Liver (tissue), 9 donors: Measurements from ENCODE around the gene SCN2A. TPM values are rescaled to one million over a fixed set of nuclear protein-coding genes. Genes with fewer than 3 reads are reported as not detected.

ENCODE experiments used
- DNase-seq: peaks from one replicate; pipeline ENCODE4 v3.0.0-alpha.2; 2017; ENCODE audit warnings: low spot score
- H3K27ac ChIP-seq, 2 donors: one replicate each; pipeline ENCODE4 v1.7.0; 2013; ENCODE audit warnings: inconsistent platforms in 2 of 2, low read length in 2 of 2, control low read depth in 1 of 2, low read depth in 1 of 2, mild to moderate bottlenecking in 1 of 2
- H3K27me3 ChIP-seq, 4 donors: one replicate each; pipeline versions ENCODE4 v1.6.1 to v1.7.0; 2013; ENCODE audit warnings: low read length in 3 of 4, inconsistent platforms in 1 of 4, mild to moderate bottlenecking in 1 of 4, moderate library complexity in 1 of 4; ENCODE audit not compliant: control insufficient read depth in 4 of 4, insufficient read depth in 4 of 4
- H3K36me3 ChIP-seq, 4 donors: one replicate each; pipeline versions ENCODE4 v1.6.1 to v1.7.0; 2013; ENCODE audit warnings: low read length in 3 of 4, mild to moderate bottlenecking in 3 of 4, low read depth in 1 of 4, moderate library complexity in 1 of 4; ENCODE audit not compliant: control insufficient read depth in 4 of 4, insufficient read depth in 3 of 4
- H3K4me1 ChIP-seq, 4 donors: one replicate each; pipeline versions ENCODE4 v1.6.1 to v1.7.0; 2013; ENCODE audit warnings: low read length in 3 of 4, mild to moderate bottlenecking in 3 of 4, moderate library complexity in 1 of 4; ENCODE audit not compliant: control insufficient read depth in 4 of 4, insufficient read depth in 4 of 4
- H3K4me3 ChIP-seq, 3 donors: one replicate each; pipeline versions ENCODE4 v1.6.1 to v1.7.0; 2013; ENCODE audit warnings: low read length in 3 of 3, control low read depth in 1 of 3, low read depth in 1 of 3, mild to moderate bottlenecking in 1 of 3
- H3K9ac ChIP-seq, 2 donors: one replicate each; pipeline ENCODE4 v1.7.0; 2013; ENCODE audit warnings: low read length in 2 of 2, mild to moderate bottlenecking in 2 of 2, moderate library complexity in 2 of 2, control low read depth in 1 of 2, low read depth in 1 of 2
- H3K9me3 ChIP-seq, 4 donors: one replicate each; pipeline versions ENCODE4 v1.6.1 to v1.7.0; 2013; ENCODE audit warnings: low read length in 3 of 4; ENCODE audit not compliant: control insufficient read depth in 4 of 4
- ATF3 ChIP-seq: IDR thresholded peaks from 2 replicates; pipeline ENCODE4 v1.6.1; 2016; ENCODE audit warnings: antibody characterized with exemption
- EGR1 ChIP-seq, 2 donors: IDR thresholded peaks; 2 replicates each; pipeline ENCODE4 v1.6.1; 2016 to 2018; ENCODE audit warnings: antibody characterized with exemption in 2 of 2, low read depth in 2 of 2
- FOXA1 ChIP-seq: IDR thresholded peaks from 2 replicates; pipeline ENCODE4 v1.6.1; 2016; ENCODE audit warnings: antibody characterized with exemption
- FOXA2 ChIP-seq: IDR thresholded peaks from 2 replicates; pipeline ENCODE4 v1.6.1; 2016; ENCODE audit warnings: antibody characterized with exemption
- GABPA ChIP-seq, 2 donors: IDR thresholded peaks in 1 of 2; conservative IDR thresholded peaks in 1 of 2; 2 replicates each; pipeline ENCODE4 v1.6.1; 2016; ENCODE audit warnings: antibody characterized with exemption in 2 of 2, mild to moderate bottlenecking in 1 of 2, moderate library complexity in 1 of 2
- HNF4A ChIP-seq, 2 donors: conservative IDR thresholded peaks; 2 replicates each; pipeline ENCODE4 v1.6.1; 2016; ENCODE audit warnings: antibody characterized with exemption in 2 of 2, mild to moderate bottlenecking in 2 of 2
- HNF4G ChIP-seq: IDR thresholded peaks from 2 replicates; pipeline ENCODE4 v1.6.1; 2016; ENCODE audit warnings: antibody characterized with exemption
- JUND ChIP-seq, 2 donors: IDR thresholded peaks; 2 replicates each; pipeline ENCODE4 v1.6.1; 2016; ENCODE audit warnings: antibody characterized with exemption in 2 of 2
- MAX ChIP-seq: IDR thresholded peaks from 2 replicates; pipeline ENCODE4 v1.6.1; 2016; ENCODE audit warnings: antibody characterized with exemption
- NR2F2 ChIP-seq: IDR thresholded peaks from 2 replicates; pipeline ENCODE4 v1.6.1; 2016; ENCODE audit warnings: antibody characterized with exemption
- RAD21 ChIP-seq, 2 donors: IDR thresholded peaks; 2 replicates each; pipeline ENCODE4 v1.6.1; 2016; ENCODE audit warnings: antibody characterized with exemption in 2 of 2, mild to moderate bottlenecking in 2 of 2
- RXRA ChIP-seq, 2 donors: IDR thresholded peaks; 2 replicates each; pipeline ENCODE4 v1.6.1; 2017 to 2018; ENCODE audit warnings: antibody characterized with exemption in 2 of 2, mild to moderate bottlenecking in 1 of 2
- SP1 ChIP-seq: IDR thresholded peaks from 2 replicates; pipeline ENCODE4 v1.6.1; 2018; ENCODE audit warnings: antibody characterized with exemption, mild to moderate bottlenecking
- TAF1 ChIP-seq: conservative IDR thresholded peaks from 2 replicates; pipeline ENCODE4 v1.6.1; 2016; ENCODE audit warnings: antibody characterized with exemption, mild to moderate bottlenecking
- YY1 ChIP-seq: IDR thresholded peaks from 2 replicates; pipeline ENCODE4 v1.6.1; 2016; ENCODE audit warnings: antibody characterized with exemption, mild to moderate bottlenecking
- WGBS: extraction: QIAGEN DNeasy Blood & Tissue Kit; methylation state at CpG from one replicate; pipeline ENCODE4 v1.1.7; 2013; 5-methylcytosine and 5-hydroxymethylcytosine counted together
- polyA plus RNA-seq, 2 donors: library from polyadenylated mRNA; stranded (reverse) in 1 of 2; unstranded in 1 of 2; fragments of 200-250 nt in 1 of 2; fragments of >200 nt in 1 of 2; fragmentation: Nextera tagmentation in 1 of 2; extraction: Ambion mirVana in 1 of 2; gene quantifications; one replicate each; pipeline versions ENCODE4 v1.2.1 to v1.2.3, GENCODE V29; 2013 to 2015
- total RNA-seq, 2 donors: library from RNA; depleted of rRNA; stranded (reverse); fragments of >200 nt; gene quantifications; one replicate each; pipeline ENCODE4 v1.2.3, GENCODE V29; 2014
- TF ChIP-seq, protein P1 (sequence below): fragments of 150-350 bp; IDR thresholded peaks from 2 replicates; pipeline ENCODE4 v1.5.1; 2017; ENCODE audit warnings: improper control_type of control experiment, low read depth, low read length; ENCODE audit not compliant: missing input control
- TF ChIP-seq, protein P2 (sequence below): IDR thresholded peaks from 2 replicates; pipeline ENCODE4 v1.6.1; 2016; ENCODE audit warnings: antibody characterized with exemption, mild to moderate bottlenecking
- TF ChIP-seq, protein P3 (sequence below): IDR thresholded peaks from 2 replicates; pipeline ENCODE4 v1.6.1; 2016; ENCODE audit warnings: antibody characterized with exemption
- donor health status: healthy.
- donor health status: healthy.
- donor health status: healthy.
- donor health status: healthy.
- donor health status: healthy.

SCN2A gene
- total and polyA plus RNA-seq, 4 donors = 0.01 to 0.33 (median 0.05) TPM

DNA sequence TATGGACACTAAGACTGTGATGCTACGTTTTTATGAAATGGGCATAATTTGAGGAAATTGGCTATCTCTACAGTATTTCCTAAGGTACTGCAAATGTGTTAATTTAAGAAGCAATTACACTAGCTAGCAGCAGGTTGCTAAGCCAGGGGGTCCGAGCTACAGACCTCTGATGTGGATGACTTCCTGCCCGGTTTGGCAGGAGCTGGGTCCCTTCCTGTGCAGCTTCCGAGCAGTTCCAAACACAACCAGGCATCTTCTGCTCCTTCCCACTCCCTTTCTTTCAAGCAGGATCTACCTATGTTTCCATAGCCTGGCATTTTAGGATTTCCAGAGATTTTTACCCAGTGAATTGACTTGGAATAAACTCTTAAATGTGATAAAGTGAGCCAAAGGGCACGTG, 55.7 kb downstream of the SCN2A start:
- TF ChIP-seq EGR1 (IDR thresholded peaks at IDR 0.05; ENCODE audit: low read depth in 2 of 2) (no peak), RAD21 (IDR thresholded peaks at IDR 0.05) (no peak), RXRA (IDR thresholded peaks at IDR 0.05) (no peak), JUND (IDR thresholded peaks at IDR 0.05) (no peak), NR2F2 (no peak), YY1 (no peak), ATF3 (no peak), TAF1 (no peak), SP1 (no peak), FOXA2 (no peak)
- TF ChIP-seq, protein P1, sequence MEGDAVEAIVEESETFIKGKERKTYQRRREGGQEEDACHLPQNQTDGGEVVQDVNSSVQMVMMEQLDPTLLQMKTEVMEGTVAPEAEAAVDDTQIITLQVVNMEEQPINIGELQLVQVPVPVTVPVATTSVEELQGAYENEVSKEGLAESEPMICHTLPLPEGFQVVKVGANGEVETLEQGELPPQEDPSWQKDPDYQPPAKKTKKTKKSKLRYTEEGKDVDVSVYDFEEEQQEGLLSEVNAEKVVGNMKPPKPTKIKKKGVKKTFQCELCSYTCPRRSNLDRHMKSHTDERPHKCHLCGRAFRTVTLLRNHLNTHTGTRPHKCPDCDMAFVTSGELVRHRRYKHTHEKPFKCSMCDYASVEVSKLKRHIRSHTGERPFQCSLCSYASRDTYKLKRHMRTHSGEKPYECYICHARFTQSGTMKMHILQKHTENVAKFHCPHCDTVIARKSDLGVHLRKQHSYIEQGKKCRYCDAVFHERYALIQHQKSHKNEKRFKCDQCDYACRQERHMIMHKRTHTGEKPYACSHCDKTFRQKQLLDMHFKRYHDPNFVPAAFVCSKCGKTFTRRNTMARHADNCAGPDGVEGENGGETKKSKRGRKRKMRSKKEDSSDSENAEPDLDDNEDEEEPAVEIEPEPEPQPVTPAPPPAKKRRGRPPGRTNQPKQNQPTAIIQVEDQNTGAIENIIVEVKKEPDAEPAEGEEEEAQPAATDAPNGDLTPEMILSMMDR = no peak
- DNase-seq = no peak
- Histone ChIP-seq H3K27me3 (peaks cover 0 to 3% (median 0%) of the 10 kb centered on the region in 4 donors), H3K36me3 (no peaks in the 10 kb centered on the region), H3K27ac (no peak overlapping the region), H3K4me1 (no peaks in the 10 kb centered on the region), H3K9me3 (no peaks in the 10 kb centered on the region), H3K4me3 (no peak overlapping the region), H3K9ac (no peak overlapping the region)
- WGBS = 57% methylated on average over 5 of the region's 5 CpGs

DNA sequence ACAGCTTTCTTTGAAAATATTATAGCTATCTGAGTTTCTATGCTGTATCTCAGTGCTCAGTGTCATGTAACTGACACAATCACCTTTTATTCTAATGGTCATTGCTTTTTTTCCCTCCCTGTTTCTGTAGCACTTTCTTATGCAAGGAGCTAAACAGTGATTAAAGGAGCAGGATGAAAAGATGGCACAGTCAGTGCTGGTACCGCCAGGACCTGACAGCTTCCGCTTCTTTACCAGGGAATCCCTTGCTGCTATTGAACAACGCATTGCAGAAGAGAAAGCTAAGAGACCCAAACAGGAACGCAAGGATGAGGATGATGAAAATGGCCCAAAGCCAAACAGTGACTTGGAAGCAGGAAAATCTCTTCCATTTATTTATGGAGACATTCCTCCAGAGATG, 56.4 kb downstream of the SCN2A start:
- DNase-seq = no peak
- TF ChIP-seq, protein P1 = no peak
- TF ChIP-seq GABPA (IDR thresholded peaks at IDR 0.05 in 1 of 2, conservative IDR thresholded peaks at IDR 0.05 in 1 of 2) (no peak), YY1 (no peak), MAX (no peak), FOXA1 (no peak), EGR1 (IDR thresholded peaks at IDR 0.05; ENCODE audit: low read depth in 2 of 2) (no peak), HNF4G (no peak), TAF1 (no peak), FOXA2 (no peak), HNF4A (conservative IDR thresholded peaks at IDR 0.05) (no peak), NR2F2 (no peak), RXRA (IDR thresholded peaks at IDR 0.05) (no peak), JUND (IDR thresholded peaks at IDR 0.05) (no peak), ATF3 (no peak), RAD21 (IDR thresholded peaks at IDR 0.05) (no peak), SP1 (no peak)
- TF ChIP-seq, protein P2, sequence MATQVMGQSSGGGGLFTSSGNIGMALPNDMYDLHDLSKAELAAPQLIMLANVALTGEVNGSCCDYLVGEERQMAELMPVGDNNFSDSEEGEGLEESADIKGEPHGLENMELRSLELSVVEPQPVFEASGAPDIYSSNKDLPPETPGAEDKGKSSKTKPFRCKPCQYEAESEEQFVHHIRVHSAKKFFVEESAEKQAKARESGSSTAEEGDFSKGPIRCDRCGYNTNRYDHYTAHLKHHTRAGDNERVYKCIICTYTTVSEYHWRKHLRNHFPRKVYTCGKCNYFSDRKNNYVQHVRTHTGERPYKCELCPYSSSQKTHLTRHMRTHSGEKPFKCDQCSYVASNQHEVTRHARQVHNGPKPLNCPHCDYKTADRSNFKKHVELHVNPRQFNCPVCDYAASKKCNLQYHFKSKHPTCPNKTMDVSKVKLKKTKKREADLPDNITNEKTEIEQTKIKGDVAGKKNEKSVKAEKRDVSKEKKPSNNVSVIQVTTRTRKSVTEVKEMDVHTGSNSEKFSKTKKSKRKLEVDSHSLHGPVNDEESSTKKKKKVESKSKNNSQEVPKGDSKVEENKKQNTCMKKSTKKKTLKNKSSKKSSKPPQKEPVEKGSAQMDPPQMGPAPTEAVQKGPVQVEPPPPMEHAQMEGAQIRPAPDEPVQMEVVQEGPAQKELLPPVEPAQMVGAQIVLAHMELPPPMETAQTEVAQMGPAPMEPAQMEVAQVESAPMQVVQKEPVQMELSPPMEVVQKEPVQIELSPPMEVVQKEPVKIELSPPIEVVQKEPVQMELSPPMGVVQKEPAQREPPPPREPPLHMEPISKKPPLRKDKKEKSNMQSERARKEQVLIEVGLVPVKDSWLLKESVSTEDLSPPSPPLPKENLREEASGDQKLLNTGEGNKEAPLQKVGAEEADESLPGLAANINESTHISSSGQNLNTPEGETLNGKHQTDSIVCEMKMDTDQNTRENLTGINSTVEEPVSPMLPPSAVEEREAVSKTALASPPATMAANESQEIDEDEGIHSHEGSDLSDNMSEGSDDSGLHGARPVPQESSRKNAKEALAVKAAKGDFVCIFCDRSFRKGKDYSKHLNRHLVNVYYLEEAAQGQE = no peak
- TF ChIP-seq, protein P3, sequence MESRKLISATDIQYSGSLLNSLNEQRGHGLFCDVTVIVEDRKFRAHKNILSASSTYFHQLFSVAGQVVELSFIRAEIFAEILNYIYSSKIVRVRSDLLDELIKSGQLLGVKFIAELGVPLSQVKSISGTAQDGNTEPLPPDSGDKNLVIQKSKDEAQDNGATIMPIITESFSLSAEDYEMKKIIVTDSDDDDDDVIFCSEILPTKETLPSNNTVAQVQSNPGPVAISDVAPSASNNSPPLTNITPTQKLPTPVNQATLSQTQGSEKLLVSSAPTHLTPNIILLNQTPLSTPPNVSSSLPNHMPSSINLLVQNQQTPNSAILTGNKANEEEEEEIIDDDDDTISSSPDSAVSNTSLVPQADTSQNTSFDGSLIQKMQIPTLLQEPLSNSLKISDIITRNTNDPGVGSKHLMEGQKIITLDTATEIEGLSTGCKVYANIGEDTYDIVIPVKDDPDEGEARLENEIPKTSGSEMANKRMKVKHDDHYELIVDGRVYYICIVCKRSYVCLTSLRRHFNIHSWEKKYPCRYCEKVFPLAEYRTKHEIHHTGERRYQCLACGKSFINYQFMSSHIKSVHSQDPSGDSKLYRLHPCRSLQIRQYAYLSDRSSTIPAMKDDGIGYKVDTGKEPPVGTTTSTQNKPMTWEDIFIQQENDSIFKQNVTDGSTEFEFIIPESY = no peak
- no peak overlapping the region for H3K4me3 ChIP-seq
- H3K9me3 ChIP-seq = no peaks in the 10 kb centered on the region
- 95% methylated on average over 4 of the region's 4 CpGs for WGBS
- H3K27me3 ChIP-seq = peaks cover 0 to 3% (median 1%) of the 10 kb centered on the region in 4 donors
- no peaks in the 10 kb centered on the region for H3K36me3 ChIP-seq
- no peaks in the 10 kb centered on the region for H3K4me1 ChIP-seq
- no peak overlapping the region for H3K27ac ChIP-seq
- H3K9ac ChIP-seq = no peak overlapping the region
